Caco-2 (cell line): ENCODE data around the gene PDZD7. TPM values are rescaled to one million over a fixed set of nuclear protein-coding genes. Genes with fewer than 3 reads are reported as not detected.
A peak's percentile ranks its signal among the peaks of the same experiment; 100 is the strongest.
"Not testable (repeated sequence)": the region's sequence is repeated elsewhere in the genome, so short reads cannot be mapped to it uniquely, and the experiment has no call there.

Experiments
- BruUV-seq: library from RNA; stranded (reverse); fragments of 400-500 nt; replicated peaks from 2 replicates; lab custom pipeline; 2021; lab: Mats Ljungman, UMichigan
- CTCF ChIA-PET: fragments of 300-600 bp; sonication (Branson Sonifier 250); formaldehyde crosslinking; loops from one replicate; lab custom pipeline; 2022; ENCODE audit warnings: antibody characterized with exemption; lab: Charles Lee
- POLR2A ChIA-PET: fragments of 300-600 bp; sonication (Branson Sonifier 250); formaldehyde crosslinking; loops from one replicate; lab custom pipeline; 2022; ENCODE audit warnings: antibody characterized with exemption; lab: Charles Lee
- DNase-seq, 2 experiments: peaks; one replicate each; pipeline versions ENCODE4 v3.0.0 to v3.0.0-alpha.2; 2020 to 2022
- H3K27me3 ChIP-seq: replicated peaks from 2 replicates; pipeline ENCODE4 v1.6.0; 2011; ENCODE audit warnings: low read length; ENCODE audit not compliant: control insufficient read depth, insufficient read depth
- H3K36me3 ChIP-seq: 2 replicates; pipeline ENCODE4 v1.5.1; 2011; ENCODE audit warnings: low read length; ENCODE audit not compliant: control insufficient read depth, insufficient read depth
- H3K4me1 ChIP-seq: fragments of 250-450 bp; sonication (Bioruptor Pico); 2 replicates; pipeline ENCODE4 v1.5.1; 2020; ENCODE audit warnings: mild to moderate bottlenecking
- H3K4me3 ChIP-seq: 2 replicates; pipeline ENCODE4 v1.5.1; 2011; ENCODE audit warnings: low read depth, mild to moderate bottlenecking, control low read depth, low read length
- H3K9me3 ChIP-seq: fragments of 250-450 bp; sonication (Bioruptor Pico); 2 replicates; pipeline ENCODE4 v1.5.1; 2020; ENCODE audit warnings: mild to moderate bottlenecking, moderate library complexity
- H3K27ac Mint-ChIP-seq: one replicate; pipeline ENCODE4 v1.8.0; 2022; ENCODE audit warnings: mixed read lengths; ENCODE audit not compliant: unreplicated experiment
- H3K27me3 Mint-ChIP-seq: one replicate; pipeline ENCODE4 v1.8.0; 2022; ENCODE audit warnings: mixed read lengths; ENCODE audit not compliant: insufficient read depth, unreplicated experiment
- H3K36me3 Mint-ChIP-seq: one replicate; pipeline ENCODE4 v1.8.0; 2022; ENCODE audit warnings: mild to moderate bottlenecking, mixed read lengths; ENCODE audit not compliant: insufficient read depth, unreplicated experiment
- H3K4me1 Mint-ChIP-seq: one replicate; pipeline ENCODE4 v1.8.0; 2022; ENCODE audit warnings: low read depth, mixed read lengths; ENCODE audit not compliant: unreplicated experiment
- H3K4me3 Mint-ChIP-seq: one replicate; pipeline ENCODE4 v1.8.0; 2022; ENCODE audit warnings: mild to moderate bottlenecking, moderate library complexity, mixed read lengths; ENCODE audit not compliant: unreplicated experiment
- H3K9me3 Mint-ChIP-seq: one replicate; pipeline ENCODE4 v1.8.0; 2022; ENCODE audit warnings: mixed read lengths; ENCODE audit not compliant: unreplicated experiment
- CTCF ChIP-seq, 2 experiments: fragments of 200-600 bp in 1 of 2; IDR thresholded peaks; 1 replicate in 1 of 2; 2 replicates in 1 of 2; pipeline versions ENCODE4 v1.5.1 to v1.8.0; 2011 to 2022; ENCODE audit warnings: antibody characterized with exemption in 1 of 2, control low read depth in 1 of 2, inconsistent platforms in 1 of 2, low read depth in 1 of 2, low read length in 1 of 2, mild to moderate bottlenecking in 1 of 2, moderate library complexity in 1 of 2; ENCODE audit not compliant: insufficient read depth in 1 of 2, severe bottlenecking in 1 of 2, unreplicated experiment in 1 of 2
- intact Hi-C: fragments of 100-400 bp; cut with micrococcal nuclease; formaldehyde crosslinking; loops from one replicate; pipeline ENCODE4 v1.10.0; 2022; ENCODE audit not compliant: unreplicated experiment
- total RNA-seq: library from RNA; stranded (reverse); gene quantifications from 2 replicates; pipeline ENCODE4 v1.2.3, GENCODE V29; 2022

The PDZD7 gene
- total RNA-seq, 1 experiment from 2014 or later, result 1.5 TPM

- peak in 1 of 2 experiments; percentile 21 for DNase-seq
- POLR2A ChIA-PET, result no interaction called here
These were observed 52.6 kb downstream of the PDZD7 start for GRCh38 chr10:100978121-100978900.

GRCh38 chr10:100977436-100977835 lies 53.5 kb downstream of the PDZD7 start:
- Mint-ChIP-seq H3K27ac (no peak overlapping the region), H3K27me3 (no peaks in the 10 kb centered on the region), H3K9me3 (no peaks in the 10 kb centered on the region), H3K4me3 (no peak overlapping the region), H3K36me3 (peaks cover 55% of the 10 kb centered on the region), H3K4me1 (peaks cover 23% of the 10 kb centered on the region)
- intact Hi-C loops, result no loop called here
- Histone ChIP-seq H3K36me3 (peaks cover 20% of the 10 kb centered on the region), H3K4me1 (peaks cover 14% of the 10 kb centered on the region), H3K4me3 (no peak overlapping the region), H3K27me3 (no peaks in the 10 kb centered on the region), H3K9me3 (no peaks in the 10 kb centered on the region)
- BruUV-seq, result no TSS peak
- CTCF ChIA-PET, result no interaction called here
- DNase-seq, result no peak
- TF ChIP-seq CTCF (IDR thresholded peaks at IDR 0.05; ENCODE audit: insufficient read depth in 1 of 2, low read depth in 1 of 2, low read length in 1 of 2, severe bottlenecking in 1 of 2, unreplicated experiment in 1 of 2), result no peak
- POLR2A ChIA-PET, result no interaction called here

More at GRCh38 chr10:100978121-100978900, 52.6 kb downstream of the PDZD7 start:
- Histone ChIP-seq H3K36me3 (peaks cover 13% of the 10 kb centered on the region), H3K27me3 (no peaks in the 10 kb centered on the region), H3K9me3 (no peaks in the 10 kb centered on the region), H3K4me3 (no peak overlapping the region), H3K4me1 (peaks cover 7% of the 10 kb centered on the region)
- H3K27ac Mint-ChIP-seq, result no peak overlapping the region
- H3K4me1 Mint-ChIP-seq, result peaks cover 15% of the 10 kb centered on the region
- no TSS peak for BruUV-seq
- peaks cover 46% of the 10 kb centered on the region for H3K36me3 Mint-ChIP-seq
- intact Hi-C loops, result no loop called here
- H3K4me3 Mint-ChIP-seq, result no peak overlapping the region
- no peaks in the 10 kb centered on the region for H3K27me3 Mint-ChIP-seq
- H3K9me3 Mint-ChIP-seq, result no peaks in the 10 kb centered on the region
- TF ChIP-seq CTCF (IDR thresholded peaks at IDR 0.05; ENCODE audit: insufficient read depth in 1 of 2, low read depth in 1 of 2, low read length in 1 of 2, severe bottlenecking in 1 of 2, unreplicated experiment in 1 of 2), result no peak
- CTCF ChIA-PET, result no interaction called here

GRCh38 chr10:100976906-100977305 lies 54.0 kb downstream of the PDZD7 start:
- no peaks in the 10 kb centered on the region for H3K9me3 ChIP-seq
- CTCF ChIA-PET, result interaction anchor here (0.6 kb wide), 1 partner anchor 20 kb away, joined by 7 read pairs; no protein-coding TSS in a partner anchor
- no peak overlapping the region for H3K4me3 ChIP-seq
- intact Hi-C loops, result no loop called here
- peaks cover 20% of the 10 kb centered on the region for H3K36me3 ChIP-seq
- Mint-ChIP-seq H3K27me3 (no peaks in the 10 kb centered on the region), H3K27ac (no peak overlapping the region), H3K36me3 (peaks cover 51% of the 10 kb centered on the region), H3K4me3 (no peak overlapping the region), H3K4me1 (peaks cover 29% of the 10 kb centered on the region), H3K9me3 (no peaks in the 10 kb centered on the region)
- POLR2A ChIA-PET, result no interaction called here
- H3K4me1 ChIP-seq, result peaks cover 19% of the 10 kb centered on the region
- DNase-seq, result no peak
- TF ChIP-seq CTCF (IDR thresholded peaks at IDR 0.05; ENCODE audit: insufficient read depth in 1 of 2, low read depth in 1 of 2, low read length in 1 of 2, severe bottlenecking in 1 of 2, unreplicated experiment in 1 of 2), result no peak
- no TSS peak for BruUV-seq
- H3K27me3 ChIP-seq, result no peaks in the 10 kb centered on the region

- H3K9me3 ChIP-seq, CTCF ChIA-PET, H3K4me3 Mint-ChIP-seq, DNase-seq, intact Hi-C loops, H3K27me3 Mint-ChIP-seq, POLR2A ChIA-PET, H3K9me3 Mint-ChIP-seq, H3K27me3 ChIP-seq, H3K4me3 ChIP-seq, H3K27ac Mint-ChIP-seq, BruUV-seq: not testable (repeated sequence)
- Mint-ChIP-seq H3K4me1 (peaks cover 44% of the 10 kb centered on the region), H3K36me3 (peaks cover 46% of the 10 kb centered on the region)
- peaks cover 17% of the 10 kb centered on the region; the same call in 1 of the 2 replicates for H3K36me3 ChIP-seq
- peaks cover 34% of the 10 kb centered on the region for H3K4me1 ChIP-seq
These were observed 55.5 kb downstream of the PDZD7 start for GRCh38 chr10:100975397-100975796.
